MM.1S (cell line): ENCODE data around the gene TEX14.

Source experiments
- DNase-seq: peaks from one replicate; pipeline ENCODE4 v3.0.0-alpha.2; 2015
- H2AFZ ChIP-seq: fragments of 300-600 bp; sonication (generic); 2 replicates; pipeline ENCODE4 v1.6.0; 2016; ENCODE audit warnings: antibody characterized with exemption, low read length
- H3F3A ChIP-seq: fragments of 300-600 bp; sonication (generic); 2 replicates; pipeline ENCODE4 v1.6.1; 2016; ENCODE audit warnings: mild to moderate bottlenecking, antibody characterized with exemption, low read length, moderate library complexity, mixed read lengths; ENCODE audit not compliant: insufficient read depth
- H3K27ac ChIP-seq: fragments of 300-600 bp; sonication (generic); 2 replicates; pipeline ENCODE4 v1.5.1; 2016; ENCODE audit warnings: mild to moderate bottlenecking, low read length
- H3K27me3 ChIP-seq: fragments of 300-600 bp; sonication (generic); replicated peaks from 2 replicates; pipeline ENCODE4 v1.6.0; 2016; ENCODE audit warnings: low read length; ENCODE audit not compliant: insufficient read depth
- H3K36me3 ChIP-seq: fragments of 300-600 bp; sonication (generic); replicated peaks from 2 replicates; pipeline ENCODE4 v1.6.1; 2016; ENCODE audit warnings: mild to moderate bottlenecking, low read length, mixed read lengths; ENCODE audit not compliant: insufficient read depth
- H3K4me1 ChIP-seq: fragments of 300-600 bp; sonication (generic); 2 replicates; pipeline ENCODE4 v1.6.1; 2016; ENCODE audit warnings: low read length, mixed read lengths
- H3K4me2 ChIP-seq: fragments of 300-600 bp; sonication (generic); 2 replicates; pipeline ENCODE4 v1.6.0; 2016; ENCODE audit warnings: low read depth, low read length
- H3K4me3 ChIP-seq: fragments of 300-600 bp; sonication (generic); 2 replicates; pipeline ENCODE4 v1.5.1; 2016; ENCODE audit warnings: low read length, mixed read lengths
- H3K79me2 ChIP-seq: fragments of 300-600 bp; sonication (generic); 2 replicates; pipeline ENCODE4 v1.6.1; 2016; ENCODE audit warnings: mixed run types, low read length, mixed read lengths
- H3K9ac ChIP-seq: fragments of 300-600 bp; sonication (generic); 2 replicates; pipeline ENCODE4 v1.6.1; 2016; ENCODE audit warnings: low read length, mixed read lengths
- H3K9me2 ChIP-seq: fragments of 300-600 bp; sonication (generic); replicated peaks from 2 replicates; pipeline ENCODE4 v1.6.1; 2016; ENCODE audit warnings: mild to moderate bottlenecking, low read length, mixed read lengths; ENCODE audit not compliant: insufficient read depth
- H3K9me3 ChIP-seq: fragments of 300-600 bp; sonication (generic); replicated peaks from 2 replicates; pipeline ENCODE4 v1.6.1; 2016; ENCODE audit warnings: mild to moderate bottlenecking, low read length, mixed read lengths; ENCODE audit not compliant: insufficient read depth
- H4K20me1 ChIP-seq: fragments of 300-600 bp; sonication (generic); 2 replicates; pipeline ENCODE4 v1.6.1; 2016; ENCODE audit warnings: mild to moderate bottlenecking, low read length, moderate library complexity, mixed read lengths; ENCODE audit not compliant: insufficient read depth
- EZH2 ChIP-seq: fragments of 300-600 bp; sonication (generic); optimal IDR thresholded peaks from 2 replicates; pipeline ENCODE3; 2017; ENCODE audit warnings: low read depth, mild to moderate bottlenecking, antibody characterized with exemption, low read length, mixed read lengths
- EZH2phosphoT487 ChIP-seq: fragments of 300-600 bp; sonication (generic); IDR thresholded peaks from 2 replicates; pipeline ENCODE4 v1.6.1; 2018; ENCODE audit warnings: antibody characterized with exemption, low read length
- TF ChIP-seq, protein P1 (sequence below): fragments of 300-600 bp; sonication (generic); IDR thresholded peaks from 2 replicates; pipeline ENCODE4 v1.5.1; 2016; ENCODE audit warnings: antibody characterized with exemption, low read length, mixed read lengths

The TEX14 gene

DNA sequence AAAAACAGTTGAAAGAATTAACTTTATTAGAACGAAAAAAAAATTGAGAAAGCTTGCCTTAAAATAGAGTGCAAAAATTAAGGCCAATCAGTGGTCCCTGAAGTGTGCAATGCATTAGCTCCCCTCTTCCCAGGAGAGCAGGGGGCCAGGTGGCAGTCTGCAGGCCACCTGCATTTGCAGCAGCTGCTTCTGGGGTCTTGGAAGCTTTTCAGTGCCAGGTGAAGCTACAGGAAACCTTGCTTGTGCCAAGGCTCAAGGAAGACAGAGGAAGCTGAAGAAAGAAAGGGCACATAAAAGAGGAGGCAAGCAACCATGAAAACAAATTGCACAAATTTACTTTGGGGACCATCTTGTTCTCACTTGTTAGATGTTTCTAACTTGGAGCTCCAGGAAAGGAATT is 126.9 kb downstream of the TEX14 start:
- no peak overlapping the region for H3K4me3 ChIP-seq
- H3K27ac ChIP-seq: no peak overlapping the region
- no peaks in the 10 kb centered on the region for H3F3A ChIP-seq
- H3K79me2 ChIP-seq: no peaks in the 10 kb centered on the region
- H4K20me1 ChIP-seq: no peaks in the 10 kb centered on the region
- TF ChIP-seq, protein P1, sequence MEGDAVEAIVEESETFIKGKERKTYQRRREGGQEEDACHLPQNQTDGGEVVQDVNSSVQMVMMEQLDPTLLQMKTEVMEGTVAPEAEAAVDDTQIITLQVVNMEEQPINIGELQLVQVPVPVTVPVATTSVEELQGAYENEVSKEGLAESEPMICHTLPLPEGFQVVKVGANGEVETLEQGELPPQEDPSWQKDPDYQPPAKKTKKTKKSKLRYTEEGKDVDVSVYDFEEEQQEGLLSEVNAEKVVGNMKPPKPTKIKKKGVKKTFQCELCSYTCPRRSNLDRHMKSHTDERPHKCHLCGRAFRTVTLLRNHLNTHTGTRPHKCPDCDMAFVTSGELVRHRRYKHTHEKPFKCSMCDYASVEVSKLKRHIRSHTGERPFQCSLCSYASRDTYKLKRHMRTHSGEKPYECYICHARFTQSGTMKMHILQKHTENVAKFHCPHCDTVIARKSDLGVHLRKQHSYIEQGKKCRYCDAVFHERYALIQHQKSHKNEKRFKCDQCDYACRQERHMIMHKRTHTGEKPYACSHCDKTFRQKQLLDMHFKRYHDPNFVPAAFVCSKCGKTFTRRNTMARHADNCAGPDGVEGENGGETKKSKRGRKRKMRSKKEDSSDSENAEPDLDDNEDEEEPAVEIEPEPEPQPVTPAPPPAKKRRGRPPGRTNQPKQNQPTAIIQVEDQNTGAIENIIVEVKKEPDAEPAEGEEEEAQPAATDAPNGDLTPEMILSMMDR: no peak
- TF ChIP-seq EZH2phosphoT487 (no peak), EZH2 (no peak)
- H3K9me2 ChIP-seq: no peaks in the 10 kb centered on the region
- H3K4me2 ChIP-seq: no peak overlapping the region
- H3K9ac ChIP-seq: no peak overlapping the region
- no peaks in the 10 kb centered on the region for H3K36me3 ChIP-seq
- no peaks in the 10 kb centered on the region for H3K4me1 ChIP-seq
- H3K9me3 ChIP-seq: no peaks in the 10 kb centered on the region
- no peak overlapping the region for H2AFZ ChIP-seq
- no peak for DNase-seq
- H3K27me3 ChIP-seq: no peaks in the 10 kb centered on the region

DNA sequence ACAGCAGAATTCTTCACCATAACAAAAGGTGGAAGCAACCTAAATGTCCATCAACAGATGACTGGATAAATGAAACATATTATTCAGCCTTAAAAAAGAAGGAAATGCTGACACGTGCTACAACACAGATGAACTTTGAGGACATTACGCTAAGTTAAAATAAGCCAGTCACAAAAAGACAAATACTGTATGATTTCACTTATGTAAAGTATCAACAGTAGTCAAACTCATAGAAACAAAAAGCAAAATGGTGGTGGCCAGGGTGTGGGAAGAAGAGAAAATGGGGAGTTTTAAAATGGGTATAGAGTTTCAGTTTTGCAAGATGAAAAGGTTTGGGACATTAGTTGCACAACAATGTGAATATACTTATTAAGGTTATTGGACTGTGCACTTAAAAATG is 127.6 kb downstream of the TEX14 start:
- H3K9me3 ChIP-seq: no peaks in the 10 kb centered on the region
- H3K9ac ChIP-seq: no peak overlapping the region
- H2AFZ ChIP-seq: no peak overlapping the region
- no peaks in the 10 kb centered on the region for H4K20me1 ChIP-seq
- no peak for DNase-seq
- no peak overlapping the region for H3K4me3 ChIP-seq
- H3F3A ChIP-seq: no peaks in the 10 kb centered on the region
- no peaks in the 10 kb centered on the region for H3K27me3 ChIP-seq
- H3K79me2 ChIP-seq: no peaks in the 10 kb centered on the region
- H3K9me2 ChIP-seq: no peaks in the 10 kb centered on the region
- TF ChIP-seq EZH2 (no peak), EZH2phosphoT487 (no peak)
- TF ChIP-seq, protein P1: no peak
- no peak overlapping the region for H3K4me2 ChIP-seq
- H3K4me1 ChIP-seq: no peaks in the 10 kb centered on the region
- no peaks in the 10 kb centered on the region for H3K36me3 ChIP-seq
- no peak overlapping the region for H3K27ac ChIP-seq

DNA sequence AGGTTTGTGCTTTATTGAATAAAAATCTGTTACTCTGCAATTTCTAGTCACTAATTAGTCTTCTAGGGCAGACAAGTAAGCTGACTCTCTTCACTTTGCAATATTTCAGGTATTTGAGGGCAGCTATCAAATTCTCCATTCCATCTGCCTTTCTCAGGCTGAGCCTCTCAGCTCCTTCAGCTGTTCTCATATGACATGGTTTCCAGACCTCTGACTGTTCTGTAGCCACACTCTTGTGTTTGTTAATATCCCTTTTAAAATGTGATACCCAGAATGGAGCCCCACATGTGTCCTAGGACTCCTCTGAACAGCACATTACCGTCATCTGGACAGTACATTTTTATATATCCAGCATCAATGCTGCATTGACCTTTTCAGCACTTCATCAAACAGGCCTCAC is 131.3 kb downstream of the TEX14 start:
- DNase-seq: no peak
- H3K9ac ChIP-seq: no peak overlapping the region
- no peak overlapping the region for H3K27ac ChIP-seq
- no peak overlapping the region for H2AFZ ChIP-seq
- TF ChIP-seq EZH2 (no peak), EZH2phosphoT487 (no peak)
- TF ChIP-seq, protein P1: no peak
- no peaks in the 10 kb centered on the region for H4K20me1 ChIP-seq
- H3K36me3 ChIP-seq: no peaks in the 10 kb centered on the region
- H3K27me3 ChIP-seq: no peaks in the 10 kb centered on the region
- no peaks in the 10 kb centered on the region for H3K9me3 ChIP-seq
- H3K4me1 ChIP-seq: no peaks in the 10 kb centered on the region; the same call in none of the 2 replicates
- H3K4me3 ChIP-seq: no peak overlapping the region
- H3F3A ChIP-seq: no peaks in the 10 kb centered on the region
- no peak overlapping the region for H3K4me2 ChIP-seq
- H3K79me2 ChIP-seq: no peaks in the 10 kb centered on the region
- H3K9me2 ChIP-seq: no peaks in the 10 kb centered on the region
